ENCODE data around the gene ANGPTL4. TPM values are rescaled to one million over a fixed set of nuclear protein-coding genes. Genes with fewer than 3 reads are reported as not detected.
A peak's percentile ranks its signal among the peaks of the same experiment; 100 is the strongest.
"Not testable (repeated sequence)": the region's sequence is repeated elsewhere in the genome, so short reads cannot be mapped to it uniquely, and the experiment has no call there.

ANGPTL4 gene
- total RNA-seq, 2 donors from 2014 or later = 10.4 to 95.3 TPM

- intact Hi-C loops (cut with DNase I) = no loop called here
- no peak for DNase-seq (ENCODE audit: low spot score)
Observed at GRCh38 chr19:8332976-8333766, 30.8 kb upstream of the ANGPTL4 start.

GRCh38 chr19:8333767-8334457 lies 30.0 kb upstream of the ANGPTL4 start:
- DNase-seq (ENCODE audit: low spot score) = no peak
- intact Hi-C loops (cut with DNase I) = no loop called here

- no peak for DNase-seq (ENCODE audit: low spot score)
- intact Hi-C loops (cut with DNase I) = no loop called here
Observed at GRCh38 chr19:8334458-8335342, 29.3 kb upstream of the ANGPTL4 start.

- DNase-seq (ENCODE audit: low spot score) = no peak
- intact Hi-C loops (cut with DNase I) = no loop called here
Observed at GRCh38 chr19:8335343-8336071, 28.4 kb upstream of the ANGPTL4 start.

GRCh38 chr19:8336072-8336569 lies 27.8 kb upstream of the ANGPTL4 start:
- DNase-seq (ENCODE audit: low spot score) = no peak
- intact Hi-C loops (cut with DNase I) = no loop called here

GRCh38 chr19:8336660-8337059 lies 27.3 kb upstream of the ANGPTL4 start:
- DNase-seq (ENCODE audit: low spot score) = no peak
- intact Hi-C loops (cut with DNase I) = no loop called here

GRCh38 chr19:8337728-8338127 lies 26.2 kb upstream of the ANGPTL4 start:
- intact Hi-C loops (cut with DNase I) = no loop called here
- DNase-seq (ENCODE audit: low spot score) = no peak

GRCh38 chr19:8338835-8339234 lies 25.1 kb upstream of the ANGPTL4 start:
- no peak for DNase-seq (ENCODE audit: low spot score)
- intact Hi-C loops (cut with DNase I) = no loop called here

- intact Hi-C loops (cut with DNase I) = loop anchor here in 1 of 2 donors (10.0 kb wide), 1 partner anchor 174 kb away; the partner anchor contains the start of gene ZNF414
- no peak for DNase-seq (ENCODE audit: low spot score)
Observed at GRCh38 chr19:8340341-8341096, 23.4 kb upstream of the ANGPTL4 start.

- intact Hi-C loops (cut with DNase I) = loop anchor here in 1 of 2 donors (10.0 kb wide), 1 partner anchor 173 kb away; the partner anchor contains the start of gene ZNF414
- not testable (repeated sequence) for DNase-seq (ENCODE audit: low spot score)
Observed at GRCh38 chr19:8341504-8341903, 22.5 kb upstream of the ANGPTL4 start.

GRCh38 chr19:8342316-8342683 lies 21.7 kb upstream of the ANGPTL4 start:
- no peak for DNase-seq (ENCODE audit: low spot score)
- intact Hi-C loops (cut with DNase I) = loop anchor here in 1 of 2 donors (10.0 kb wide), 1 partner anchor 173 kb away; the partner anchor contains the start of gene ZNF414

GRCh38 chr19:8342684-8343482 lies 21.1 kb upstream of the ANGPTL4 start, which contains the start of gene KANK3:
TSS of gene KANK3 (minus strand) at chr19:8343262. CDS start at chr19:8337828, 5,434 bp downstream.
- peak; percentile 98 for DNase-seq (ENCODE audit: low spot score)
- intact Hi-C loops (cut with DNase I) = loop anchor here in 1 of 2 donors (10.0 kb wide), 1 partner anchor 172 kb away; the partner anchor contains the start of gene ZNF414

GRCh38 chr19:8343483-8343844 lies 20.5 kb upstream of the ANGPTL4 start:
- intact Hi-C loops (cut with DNase I) = loop anchor here in 1 of 2 donors (10.0 kb wide), 1 partner anchor 171 kb away; the partner anchor contains the start of gene ZNF414

GRCh38 chr19:8349629-8350372 lies 14.2 kb upstream of the ANGPTL4 start:
- intact Hi-C loops (cut with DNase I) = loop anchor here (5.0 to 10.0 kb wide), 3 partner anchors 48 to 165 kb away; partner anchors contain the start of gene ZNF414 (in 1 of the 2)
- DNase-seq (ENCODE audit: low spot score) = not testable (repeated sequence)

More at GRCh38 chr19:8343483-8343844, 20.5 kb upstream of the ANGPTL4 start:
- DNase-seq (ENCODE audit: low spot score) = no peak

GRCh38 chr19:8352134-8352827 lies 11.7 kb upstream of the ANGPTL4 start:
- intact Hi-C loops (cut with DNase I) = loop anchor here (5.0 kb wide), 2 partner anchors 45 to 155 kb away; no protein-coding TSS in a partner anchor
- DNase-seq (ENCODE audit: low spot score) = no peak
